H1 (cell line): ENCODE results near the gene STARD8. TPM values are rescaled to one million over a fixed set of nuclear protein-coding genes. Genes with fewer than 3 reads are reported as not detected.

Experiments
- CTCF ChIA-PET: fragments of 300-600 bp; sonication (Branson Sonifier 250); formaldehyde crosslinking; loops from one replicate; lab custom pipeline; 2021; ENCODE audit not compliant: partially characterized antibody; lab: Charles Lee
- POLR2A ChIA-PET: fragments of 300-600 bp; sonication (Branson Sonifier 250); formaldehyde crosslinking; loops from one replicate; lab custom pipeline; 2021; ENCODE audit warnings: inconsistent platforms; ENCODE audit not compliant: partially characterized antibody; lab: Charles Lee
- DNase-seq, 2 experiments: peaks; one replicate each; pipeline versions ENCODE4 v3.0.0 to v3.0.0-alpha.2; 2010 to 2022; ENCODE audit warnings: low spot score in 2 of 2, low read depth in 1 of 2, mixed read lengths in 1 of 2
- FAIRE-seq: peaks from 2 replicates; lab custom pipeline; 2011; peaks lifted over from hg19 to GRCh38; lab: Jason Lieb, UNC
- H2AFZ ChIP-seq: 2 replicates; pipeline ENCODE4 v1.8.1; 2012; ENCODE audit warnings: low read length, inconsistent platforms
- H2AK5ac ChIP-seq: 2 replicates; pipeline ENCODE4 v1.6.1; 2013; ENCODE audit warnings: low read depth, low read length
- H2BK120ac ChIP-seq: replicated peaks from 2 replicates; pipeline ENCODE3; 2013; ENCODE audit warnings: low read depth, low read length, inconsistent platforms
- H2BK12ac ChIP-seq: 2 replicates; pipeline ENCODE4 v1.6.1; 2013; ENCODE audit warnings: low read depth, low read length
- H2BK15ac ChIP-seq: 2 replicates; pipeline ENCODE4 v1.6.1; 2013; ENCODE audit warnings: low read length
- H2BK20ac ChIP-seq: 2 replicates; pipeline ENCODE4 v1.6.1; 2013; ENCODE audit warnings: low read length
- H2BK5ac ChIP-seq: 2 replicates; pipeline ENCODE4 v1.6.1; 2013; ENCODE audit warnings: low read depth, low read length
- H3K14ac ChIP-seq: 2 replicates; pipeline ENCODE4 v1.6.1; 2013; ENCODE audit warnings: inconsistent platforms; ENCODE audit not compliant: insufficient read length
- H3K18ac ChIP-seq: 2 replicates; pipeline ENCODE4 v1.6.1; 2013; ENCODE audit warnings: low read length; ENCODE audit errors: extremely low read depth
- H3K23ac ChIP-seq: 2 replicates; pipeline ENCODE4 v1.6.1; 2013; ENCODE audit warnings: inconsistent platforms; ENCODE audit not compliant: insufficient read length
- H3K23me2 ChIP-seq: 2 replicates; pipeline ENCODE4 v1.6.1; 2013; ENCODE audit warnings: low read depth, low read length
- H3K27ac ChIP-seq: 2 replicates; pipeline ENCODE4 v1.6.1; 2011; ENCODE audit warnings: low read depth, low read length, inconsistent platforms
- H3K27me3 ChIP-seq, 4 experiments: replicated peaks in 1 of 4; 1 replicate in 1 of 4; 2 replicates in 3 of 4; pipeline versions ENCODE4 v1.6.1 to v1.8.1; 2011 to 2013; ENCODE audit warnings: low read length in 3 of 4, mild to moderate bottlenecking in 3 of 4, inconsistent platforms in 2 of 4, mixed read lengths in 2 of 4, moderate library complexity in 1 of 4; ENCODE audit not compliant: control insufficient read depth in 3 of 4, insufficient read depth in 3 of 4; ENCODE audit errors: extremely low read depth in 1 of 4
- H3K36me3 ChIP-seq, 4 experiments: 2 replicates each; pipeline versions ENCODE4 v1.6.1 to v1.8.1; 2011 to 2013; ENCODE audit warnings: mild to moderate bottlenecking in 4 of 4, low read length in 3 of 4, moderate library complexity in 2 of 4, control low read depth in 1 of 4, inconsistent platforms in 1 of 4; ENCODE audit not compliant: insufficient read depth in 4 of 4, control insufficient read depth in 2 of 4
- H3K4ac ChIP-seq: replicated peaks from 2 replicates; pipeline ENCODE3; 2013; ENCODE audit warnings: low read length, low read depth, mixed read lengths, inconsistent platforms; ENCODE audit not compliant: insufficient read length
- H3K4me1 ChIP-seq, 4 experiments: replicated peaks in 1 of 4; 1 replicate in 1 of 4; 2 replicates in 3 of 4; pipeline versions ENCODE4 v1.6.1 to v1.8.1; 2011 to 2013; ENCODE audit warnings: low read length in 3 of 4, inconsistent platforms in 2 of 4, mixed read lengths in 1 of 4; ENCODE audit not compliant: insufficient read depth in 4 of 4, control insufficient read depth in 3 of 4
- H3K4me2 ChIP-seq, 2 experiments: 2 replicates each; pipeline versions ENCODE4 v1.6.1 to v1.8.1; 2011 to 2013; ENCODE audit warnings: low read depth in 2 of 2, low read length in 2 of 2, control low read depth in 1 of 2, inconsistent platforms in 1 of 2, mild to moderate bottlenecking in 1 of 2; ENCODE audit not compliant: insufficient read depth in 1 of 2
- H3K4me3 ChIP-seq, 4 experiments: fragments of 200-600, 300-600 bp in 1 of 4; sonication (generic), shearing (Covaris generic), sonication (Bioruptor Twin) in 1 of 4; 2 replicates each; pipeline versions ENCODE4 v1.5.1 to v1.8.1; 2011 to 2016; ENCODE audit warnings: low read length in 4 of 4, low read depth in 3 of 4, control low read depth in 2 of 4, inconsistent platforms in 2 of 4, mild to moderate bottlenecking in 2 of 4, mixed read lengths in 1 of 4, moderate library complexity in 1 of 4; ENCODE audit not compliant: insufficient read depth in 2 of 4; ENCODE audit errors: extremely low read depth in 1 of 4
- H3K56ac ChIP-seq: replicated peaks from 2 replicates; pipeline ENCODE3; 2013; ENCODE audit warnings: low read depth, mild to moderate bottlenecking, mixed read lengths, low read length, inconsistent platforms; ENCODE audit not compliant: insufficient read length
- H3K79me1 ChIP-seq: 2 replicates; pipeline ENCODE4 v1.6.1; 2013; ENCODE audit warnings: low read depth, low read length, control low read depth
- H3K79me2 ChIP-seq, 2 experiments: 2 replicates each; pipeline versions ENCODE4 v1.6.1 to v1.8.1; 2012 to 2013; ENCODE audit warnings: low read length in 2 of 2, mild to moderate bottlenecking in 2 of 2, inconsistent platforms in 1 of 2; ENCODE audit not compliant: insufficient read depth in 2 of 2, control insufficient read depth in 1 of 2
- H3K9ac ChIP-seq, 4 experiments: replicated peaks in 1 of 4; 1 replicate in 1 of 4; 2 replicates in 3 of 4; pipeline versions ENCODE4 v1.6.1 to v1.8.1; 2011 to 2013; ENCODE audit warnings: low read depth in 3 of 4, low read length in 3 of 4, control low read depth in 2 of 4, mild to moderate bottlenecking in 2 of 4, moderate library complexity in 2 of 4, inconsistent platforms in 1 of 4; ENCODE audit errors: extremely low read depth in 1 of 4
- H3K9me3 ChIP-seq, 2 experiments: 2 replicates each; pipeline versions ENCODE4 v1.6.1 to v1.8.1; 2012 to 2013; ENCODE audit warnings: mild to moderate bottlenecking in 2 of 2, moderate library complexity in 2 of 2, control low read depth in 1 of 2, inconsistent platforms in 1 of 2, low read depth in 1 of 2, low read length in 1 of 2, mixed read lengths in 1 of 2; ENCODE audit not compliant: insufficient read depth in 2 of 2
- H4K20me1 ChIP-seq, 2 experiments: replicated peaks in 1 of 2; 2 replicates each; pipeline versions ENCODE3 to v1.8.1; 2011 to 2013; ENCODE audit warnings: inconsistent platforms in 2 of 2, low read length in 2 of 2, mild to moderate bottlenecking in 1 of 2; ENCODE audit not compliant: insufficient read depth in 2 of 2, control insufficient read depth in 1 of 2
- H4K5ac ChIP-seq: 2 replicates; pipeline ENCODE4 v1.6.1; 2013; ENCODE audit warnings: low read length, low read depth, mixed read lengths, inconsistent platforms; ENCODE audit not compliant: insufficient read length
- H4K8ac ChIP-seq: 2 replicates; pipeline ENCODE4 v1.8.0; 2013; ENCODE audit warnings: mild to moderate bottlenecking, moderate library complexity, low read length, inconsistent platforms; ENCODE audit not compliant: insufficient read depth; ENCODE audit errors: extremely low read depth
- H4K91ac ChIP-seq: replicated peaks from 2 replicates; pipeline ENCODE3; 2013; ENCODE audit warnings: low read length, mixed read lengths, inconsistent platforms; ENCODE audit not compliant: insufficient read length
- CTCF ChIP-seq, 3 experiments: IDR thresholded peaks; 1 replicate in 2 of 3; 2 replicates in 1 of 3; pipeline versions ENCODE4 v1.5.1 to v1.6.1; 2011; ENCODE audit warnings: low read length in 3 of 3, mild to moderate bottlenecking in 3 of 3, inconsistent platforms in 2 of 3, low read depth in 1 of 3, moderate library complexity in 1 of 3; ENCODE audit not compliant: insufficient read depth in 1 of 3; ENCODE audit errors: control extremely low read depth in 1 of 3
- GTF2F1 ChIP-seq: IDR thresholded peaks from 2 replicates; pipeline ENCODE4 v1.6.1; 2012; ENCODE audit warnings: low read depth, low read length, improper control_type of control experiment, borderline replicate concordance
- HDAC6 ChIP-seq: IDR thresholded peaks from one replicate; pipeline ENCODE4 v1.7.1; 2012; ENCODE audit warnings: low read depth, mild to moderate bottlenecking, inconsistent platforms, low read length, moderate library complexity
- POU5F1 ChIP-seq: IDR thresholded peaks from 2 replicates; pipeline ENCODE4 v1.6.1; 2011; ENCODE audit warnings: low read depth, mild to moderate bottlenecking, low read length, moderate library complexity
- RAD21 ChIP-seq, 2 experiments: IDR thresholded peaks in 1 of 2; conservative IDR thresholded peaks in 1 of 2; 2 replicates each; pipeline ENCODE4 v1.6.1; 2011; ENCODE audit warnings: low read depth in 2 of 2, low read length in 2 of 2, improper control_type of control experiment in 1 of 2, inconsistent platforms in 1 of 2, mild to moderate bottlenecking in 1 of 2, moderate library complexity in 1 of 2
- SIX5 ChIP-seq: IDR thresholded peaks from 2 replicates; pipeline ENCODE4 v1.6.1; 2011; ENCODE audit warnings: mild to moderate bottlenecking, low read depth, low read length
- WGBS, 2 experiments: shearing (Covaris generic) in 1 of 2; methylation state at CpG; one replicate each; pipeline versions ENCODE4 v1.1.6 to v1.1.7; 2013 to 2015; ENCODE audit warnings: low lambda C conversion rate in 2 of 2, mixed read lengths in 2 of 2, inconsistent platforms in 1 of 2, low coverage in 1 of 2, missing lambda C conversion rate in 1 of 2; ENCODE audit not compliant: insufficient replicate concordance in 2 of 2, insufficient coverage in 1 of 2, insufficient read length in 1 of 2; ENCODE audit errors: extremely low coverage in 1 of 2, missing lambda C conversion rate in 1 of 2; 5-methylcytosine and 5-hydroxymethylcytosine counted together
- polyA plus RNA-seq, 7 experiments: library from polyadenylated mRNA; depleted of rRNA in 3 of 7; stranded (reverse) in 5 of 7; unstranded in 2 of 7; fragments of >200 nt in 5 of 7; fragments of 200-250 nt in 2 of 7; gene quantifications; 1 replicate in 5 of 7; 2 replicates in 1 of 7; 4 replicates in 1 of 7; pipeline versions ENCODE4 v1.2.1 to v1.2.3, GENCODE V29; 2011 to 2013; ENCODE audit warnings: missing spikeins in 2 of 7, mixed read lengths in 2 of 7
- total RNA-seq: library from RNA; stranded (reverse); fragmentation: NEBNext Ultra II Directional; extraction: Animal tissue kit (Norgen Biotek cat#: 25700); gene quantifications from 2 replicates; pipeline ENCODE4 v1.2.1, GENCODE V29; 2021

The STARD8 gene
- total and polyA plus RNA-seq, 2 of the 8 experiments (the other 6 are each of a cell fraction or from before 2014, with no cell fraction given) = 1.8 to 3.8 TPM

GRCh38 chrX:68599256-68600152, 48.0 kb upstream of the STARD8 start:
- no peak overlapping the region for H2BK20ac ChIP-seq
- H3K9me3 ChIP-seq = peaks cover 0 to 9% of the 10 kb centered on the region in 2 experiments; a peak in 2 of 4 replicates
- H3K4me2 ChIP-seq = no peak overlapping the region
- H2BK5ac ChIP-seq = no peak overlapping the region
- H3K4me1 ChIP-seq = no peaks in the 10 kb centered on the region
- H2BK15ac ChIP-seq = no peak overlapping the region
- H4K91ac ChIP-seq = no peak overlapping the region
- H4K8ac ChIP-seq = no peak overlapping the region
- H4K5ac ChIP-seq = no peak overlapping the region
- no peak overlapping the region for H3K27ac ChIP-seq
- no peak overlapping the region for H2AFZ ChIP-seq
- no peak overlapping the region for H3K4me3 ChIP-seq
- no peak overlapping the region for H2AK5ac ChIP-seq
- H4K20me1 ChIP-seq = no peaks in the 10 kb centered on the region
- H3K23me2 ChIP-seq = no peaks in the 10 kb centered on the region
- TF ChIP-seq POU5F1 (no peak), RAD21 (IDR thresholded peaks at IDR 0.05 in 1 of 2, conservative IDR thresholded peaks at IDR 0.05 in 1 of 2; ENCODE audit: low read depth in 2 of 2, low read length in 2 of 2) (peak; percentile 20 to 34; a peak in 2 of 4 replicates), SIX5 (no peak), GTF2F1 (no peak), HDAC6 (no peak), CTCF (IDR thresholded peaks at IDR 0.05; ENCODE audit: control extremely low read depth in 1 of 3, insufficient read depth in 1 of 3, low read depth in 1 of 3, low read length in 3 of 3) (peak in 1 of 3 experiments; percentile 38; a peak in 2 of 4 replicates)
- H2BK120ac ChIP-seq = no peak overlapping the region
- no peaks in the 10 kb centered on the region for H3K79me1 ChIP-seq
- H3K27me3 ChIP-seq = no peaks in the 10 kb centered on the region
- peak in 1 of 2 experiments; percentile 43 for DNase-seq
- no peak overlapping the region for H3K23ac ChIP-seq
- WGBS, 2 experiments = 57% methylated on average over 2 of the region's 3 CpGs; no CpG with 5 or more reads in 1 of the 2 experiments
- no peak overlapping the region for H2BK12ac ChIP-seq
- no peaks in the 10 kb centered on the region for H3K36me3 ChIP-seq
- FAIRE-seq = peak; percentile 42
- H3K18ac ChIP-seq = no peak overlapping the region
- no peak overlapping the region for H3K4ac ChIP-seq
- no peak overlapping the region for H3K9ac ChIP-seq
- no peak overlapping the region for H3K14ac ChIP-seq
- H3K56ac ChIP-seq = no peak overlapping the region
- POLR2A ChIA-PET = no interaction called here
- H3K79me2 ChIP-seq = no peaks in the 10 kb centered on the region
- CTCF ChIA-PET = interaction anchor here (0.9 to 2.7 kb wide), 13 partner anchors 10 to 116 kb away, joined by 3 to 16 read pairs (median 6); no protein-coding TSS in a partner anchor
